Measurements from ENCODE around the gene SYNGR4.

Gene SYNGR4

DNA sequence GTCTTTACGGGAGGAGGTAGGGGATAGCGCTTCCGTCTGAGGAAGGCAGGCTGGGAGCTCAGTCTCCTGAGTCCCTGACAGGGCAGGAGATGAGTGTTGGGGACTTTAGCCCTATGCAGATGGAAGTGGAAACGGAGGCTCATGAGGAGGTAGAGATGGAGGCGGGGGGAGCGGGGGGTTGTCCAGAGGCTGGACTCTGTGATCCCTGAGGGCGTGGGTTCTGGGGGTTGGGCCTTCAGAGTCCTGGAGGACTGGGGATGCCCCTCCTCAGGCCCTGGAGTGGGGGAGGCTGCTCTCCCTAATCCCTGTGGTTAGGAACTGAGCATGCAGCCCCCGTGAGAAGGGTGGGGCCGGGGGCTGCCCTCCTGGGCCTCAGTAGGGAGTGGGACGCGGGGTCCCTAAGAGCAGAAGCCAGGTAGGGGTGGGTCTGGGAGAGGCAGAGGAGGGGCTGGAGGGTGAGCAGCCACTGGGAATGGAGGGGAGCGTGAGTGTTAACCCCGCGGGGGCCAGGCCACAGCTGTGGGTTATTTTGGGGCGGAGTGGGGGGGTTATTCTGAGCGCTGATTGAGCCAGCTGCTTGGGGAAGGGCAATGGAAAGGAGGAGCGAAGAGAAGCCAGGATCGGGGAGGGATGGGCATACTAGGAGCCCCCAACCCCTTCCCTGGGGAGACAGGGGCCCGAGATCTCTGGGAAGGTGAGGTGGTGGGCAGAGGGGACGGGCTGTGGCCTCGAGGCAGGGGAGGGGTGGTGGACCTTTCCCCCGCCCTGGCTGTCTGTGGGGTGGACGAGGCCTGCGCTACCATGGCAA lies 32.1 kb downstream of the SYNGR4 start (continued):
- TF ChIP-seq, protein P1, sequence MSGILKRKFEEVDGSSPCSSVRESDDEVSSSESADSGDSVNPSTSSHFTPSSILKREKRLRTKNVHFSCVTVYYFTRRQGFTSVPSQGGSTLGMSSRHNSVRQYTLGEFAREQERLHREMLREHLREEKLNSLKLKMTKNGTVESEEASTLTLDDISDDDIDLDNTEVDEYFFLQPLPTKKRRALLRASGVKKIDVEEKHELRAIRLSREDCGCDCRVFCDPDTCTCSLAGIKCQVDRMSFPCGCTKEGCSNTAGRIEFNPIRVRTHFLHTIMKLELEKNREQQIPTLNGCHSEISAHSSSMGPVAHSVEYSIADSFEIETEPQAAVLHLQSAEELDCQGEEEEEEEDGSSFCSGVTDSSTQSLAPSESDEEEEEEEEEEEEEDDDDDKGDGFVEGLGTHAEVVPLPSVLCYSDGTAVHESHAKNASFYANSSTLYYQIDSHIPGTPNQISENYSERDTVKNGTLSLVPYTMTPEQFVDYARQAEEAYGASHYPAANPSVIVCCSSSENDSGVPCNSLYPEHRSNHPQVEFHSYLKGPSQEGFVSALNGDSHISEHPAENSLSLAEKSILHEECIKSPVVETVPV (CRISPR knock-in tag; IDR thresholded peaks at IDR 0.05) = no peak

DNA sequence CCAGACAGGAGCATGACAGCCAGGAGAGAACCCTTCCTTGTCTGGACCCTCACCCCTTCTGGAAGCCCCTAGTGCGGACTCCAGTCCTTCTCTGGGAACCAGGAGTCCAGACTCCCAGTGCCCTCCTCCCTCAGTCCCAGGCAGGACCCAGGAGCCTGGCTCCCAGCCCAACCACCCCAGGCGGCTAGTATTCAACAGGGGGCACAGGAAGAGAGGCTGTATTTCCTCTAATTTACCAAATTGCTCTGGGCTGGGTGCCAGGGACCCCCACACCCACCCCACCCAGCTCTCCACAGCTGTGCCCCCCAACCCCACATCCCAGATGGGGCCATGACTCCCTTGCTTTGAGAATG lies 32.6 kb downstream of the SYNGR4 start:
- TF ChIP-seq, protein P2, sequence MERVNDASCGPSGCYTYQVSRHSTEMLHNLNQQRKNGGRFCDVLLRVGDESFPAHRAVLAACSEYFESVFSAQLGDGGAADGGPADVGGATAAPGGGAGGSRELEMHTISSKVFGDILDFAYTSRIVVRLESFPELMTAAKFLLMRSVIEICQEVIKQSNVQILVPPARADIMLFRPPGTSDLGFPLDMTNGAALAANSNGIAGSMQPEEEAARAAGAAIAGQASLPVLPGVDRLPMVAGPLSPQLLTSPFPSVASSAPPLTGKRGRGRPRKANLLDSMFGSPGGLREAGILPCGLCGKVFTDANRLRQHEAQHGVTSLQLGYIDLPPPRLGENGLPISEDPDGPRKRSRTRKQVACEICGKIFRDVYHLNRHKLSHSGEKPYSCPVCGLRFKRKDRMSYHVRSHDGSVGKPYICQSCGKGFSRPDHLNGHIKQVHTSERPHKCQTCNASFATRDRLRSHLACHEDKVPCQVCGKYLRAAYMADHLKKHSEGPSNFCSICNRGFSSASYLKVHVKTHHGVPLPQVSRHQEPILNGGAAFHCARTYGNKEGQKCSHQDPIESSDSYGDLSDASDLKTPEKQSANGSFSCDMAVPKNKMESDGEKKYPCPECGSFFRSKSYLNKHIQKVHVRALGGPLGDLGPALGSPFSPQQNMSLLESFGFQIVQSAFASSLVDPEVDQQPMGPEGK (CRISPR knock-in tag; IDR thresholded peaks at IDR 0.05; ENCODE audit: borderline replicate concordance) = no peak
- TF ChIP-seq, protein P3, sequence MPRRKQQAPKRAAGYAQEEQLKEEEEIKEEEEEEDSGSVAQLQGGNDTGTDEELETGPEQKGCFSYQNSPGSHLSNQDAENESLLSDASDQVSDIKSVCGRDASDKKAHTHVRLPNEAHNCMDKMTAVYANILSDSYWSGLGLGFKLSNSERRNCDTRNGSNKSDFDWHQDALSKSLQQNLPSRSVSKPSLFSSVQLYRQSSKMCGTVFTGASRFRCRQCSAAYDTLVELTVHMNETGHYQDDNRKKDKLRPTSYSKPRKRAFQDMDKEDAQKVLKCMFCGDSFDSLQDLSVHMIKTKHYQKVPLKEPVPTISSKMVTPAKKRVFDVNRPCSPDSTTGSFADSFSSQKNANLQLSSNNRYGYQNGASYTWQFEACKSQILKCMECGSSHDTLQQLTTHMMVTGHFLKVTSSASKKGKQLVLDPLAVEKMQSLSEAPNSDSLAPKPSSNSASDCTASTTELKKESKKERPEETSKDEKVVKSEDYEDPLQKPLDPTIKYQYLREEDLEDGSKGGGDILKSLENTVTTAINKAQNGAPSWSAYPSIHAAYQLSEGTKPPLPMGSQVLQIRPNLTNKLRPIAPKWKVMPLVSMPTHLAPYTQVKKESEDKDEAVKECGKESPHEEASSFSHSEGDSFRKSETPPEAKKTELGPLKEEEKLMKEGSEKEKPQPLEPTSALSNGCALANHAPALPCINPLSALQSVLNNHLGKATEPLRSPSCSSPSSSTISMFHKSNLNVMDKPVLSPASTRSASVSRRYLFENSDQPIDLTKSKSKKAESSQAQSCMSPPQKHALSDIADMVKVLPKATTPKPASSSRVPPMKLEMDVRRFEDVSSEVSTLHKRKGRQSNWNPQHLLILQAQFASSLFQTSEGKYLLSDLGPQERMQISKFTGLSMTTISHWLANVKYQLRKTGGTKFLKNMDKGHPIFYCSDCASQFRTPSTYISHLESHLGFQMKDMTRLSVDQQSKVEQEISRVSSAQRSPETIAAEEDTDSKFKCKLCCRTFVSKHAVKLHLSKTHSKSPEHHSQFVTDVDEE (CRISPR knock-in tag; IDR thresholded peaks at IDR 0.05) = no peak
- TF ChIP-seq PPARA (CRISPR knock-in tag; IDR thresholded peaks at IDR 0.05; ENCODE audit: borderline replicate concordance) = no peak
- no peak for TF ChIP-seq BACH2 (CRISPR knock-in tag; IDR thresholded peaks at IDR 0.05; ENCODE audit: borderline replicate concordance)
- TF ChIP-seq ARNTL (CRISPR knock-in tag; IDR thresholded peaks at IDR 0.05; ENCODE audit: borderline replicate concordance, low read depth) = no peak
- TF ChIP-seq RARB (CRISPR knock-in tag; IDR thresholded peaks at IDR 0.05) = no peak
- no peak for TF ChIP-seq TCF4 (CRISPR knock-in tag; IDR thresholded peaks at IDR 0.05; ENCODE audit: borderline replicate concordance)
- TF ChIP-seq ZNF565 (CRISPR knock-in tag; conservative IDR thresholded peaks at IDR 0.05; ENCODE audit: low read depth) = no peak
- no peak for TF ChIP-seq OSR1 (CRISPR knock-in tag; IDR thresholded peaks at IDR 0.05)
- TF ChIP-seq GLIS3 (CRISPR knock-in tag; IDR thresholded peaks at IDR 0.05) = no peak
- no peak for TF ChIP-seq ISL1 (CRISPR knock-in tag; IDR thresholded peaks at IDR 0.05)
- TF ChIP-seq ZNF70 (CRISPR knock-in tag; IDR thresholded peaks at IDR 0.05) = no peak
- TF ChIP-seq, protein P1 (CRISPR knock-in tag; IDR thresholded peaks at IDR 0.05) = no peak
- TF ChIP-seq TOX (CRISPR knock-in tag; IDR thresholded peaks at IDR 0.05; ENCODE audit: borderline replicate concordance) = no peak
- TF ChIP-seq CSDC2 (CRISPR knock-in tag; IDR thresholded peaks at IDR 0.05) = no peak
- TF ChIP-seq ZC3H10 (CRISPR knock-in tag; IDR thresholded peaks at IDR 0.05) = no peak
- TF ChIP-seq, protein P4, sequence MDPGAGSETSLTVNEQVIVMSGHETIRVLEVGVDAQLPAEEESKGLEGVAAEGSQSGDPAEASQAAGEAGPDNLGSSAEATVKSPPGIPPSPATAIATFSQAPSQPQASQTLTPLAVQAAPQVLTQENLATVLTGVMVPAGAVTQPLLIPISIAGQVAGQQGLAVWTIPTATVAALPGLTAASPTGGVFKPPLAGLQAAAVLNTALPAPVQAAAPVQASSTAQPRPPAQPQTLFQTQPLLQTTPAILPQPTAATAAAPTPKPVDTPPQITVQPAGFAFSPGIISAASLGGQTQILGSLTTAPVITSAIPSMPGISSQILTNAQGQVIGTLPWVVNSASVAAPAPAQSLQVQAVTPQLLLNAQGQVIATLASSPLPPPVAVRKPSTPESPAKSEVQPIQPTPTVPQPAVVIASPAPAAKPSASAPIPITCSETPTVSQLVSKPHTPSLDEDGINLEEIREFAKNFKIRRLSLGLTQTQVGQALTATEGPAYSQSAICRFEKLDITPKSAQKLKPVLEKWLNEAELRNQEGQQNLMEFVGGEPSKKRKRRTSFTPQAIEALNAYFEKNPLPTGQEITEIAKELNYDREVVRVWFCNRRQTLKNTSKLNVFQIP (CRISPR knock-in tag; IDR thresholded peaks at IDR 0.05; ENCODE audit: borderline replicate concordance, low read depth) = no peak
- no peak for ATAC-seq

DNA sequence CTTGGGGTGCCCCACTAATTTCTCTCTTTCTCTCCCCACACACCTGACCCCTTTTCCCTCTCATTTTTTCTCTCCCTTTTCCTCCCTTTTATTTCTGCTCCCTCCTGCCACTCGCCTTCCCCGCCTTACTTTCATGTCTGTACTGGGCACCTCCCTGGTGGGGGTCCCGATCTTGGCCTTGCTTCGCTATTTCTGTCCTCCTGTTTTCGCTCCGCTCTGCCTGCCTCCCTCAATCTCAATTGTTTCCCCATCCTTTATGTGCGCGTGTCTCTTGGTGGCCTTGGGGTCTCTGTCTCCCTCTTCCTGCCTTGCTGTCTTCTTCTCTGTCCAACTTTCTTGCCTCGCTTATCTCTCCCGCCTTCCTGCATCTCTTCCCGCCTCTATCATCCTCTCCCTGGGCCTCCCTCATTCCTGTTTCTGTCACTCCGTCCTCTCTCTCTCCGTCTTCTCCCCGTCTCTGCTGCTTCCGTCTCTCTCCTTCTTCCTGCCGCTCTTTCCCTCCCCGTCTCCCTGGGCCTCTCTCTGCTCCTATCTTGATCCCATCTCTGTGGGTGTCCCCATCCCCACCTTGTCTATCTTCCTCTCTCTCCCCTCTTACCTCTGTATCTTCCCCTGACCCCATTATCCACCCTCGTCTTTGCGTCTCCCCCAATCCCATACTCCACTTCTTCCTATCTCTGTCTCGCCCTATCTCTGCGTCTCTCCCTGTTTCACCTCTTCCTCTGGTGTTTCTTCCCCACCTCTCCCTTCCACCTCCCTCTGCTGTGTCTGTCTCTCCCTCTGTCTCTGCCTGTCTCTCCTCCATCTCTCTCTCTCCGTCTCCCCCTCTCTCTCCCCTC lies 33.3 kb downstream of the SYNGR4 start:
- TF ChIP-seq ZNF70 (CRISPR knock-in tag; IDR thresholded peaks at IDR 0.05) (no peak), PPARA (CRISPR knock-in tag; IDR thresholded peaks at IDR 0.05; ENCODE audit: borderline replicate concordance) (no peak), ESRRG (CRISPR knock-in tag; IDR thresholded peaks at IDR 0.05) (no peak)
- TF ChIP-seq, protein P2 (CRISPR knock-in tag; IDR thresholded peaks at IDR 0.05; ENCODE audit: borderline replicate concordance) = no peak
- TF ChIP-seq, protein P5, sequence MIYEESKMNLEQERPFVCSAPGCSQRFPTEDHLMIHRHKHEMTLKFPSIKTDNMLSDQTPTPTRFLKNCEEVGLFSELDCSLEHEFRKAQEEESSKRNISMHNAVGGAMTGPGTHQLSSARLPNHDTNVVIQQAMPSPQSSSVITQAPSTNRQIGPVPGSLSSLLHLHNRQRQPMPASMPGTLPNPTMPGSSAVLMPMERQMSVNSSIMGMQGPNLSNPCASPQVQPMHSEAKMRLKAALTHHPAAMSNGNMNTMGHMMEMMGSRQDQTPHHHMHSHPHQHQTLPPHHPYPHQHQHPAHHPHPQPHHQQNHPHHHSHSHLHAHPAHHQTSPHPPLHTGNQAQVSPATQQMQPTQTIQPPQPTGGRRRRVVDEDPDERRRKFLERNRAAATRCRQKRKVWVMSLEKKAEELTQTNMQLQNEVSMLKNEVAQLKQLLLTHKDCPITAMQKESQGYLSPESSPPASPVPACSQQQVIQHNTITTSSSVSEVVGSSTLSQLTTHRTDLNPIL (CRISPR knock-in tag; IDR thresholded peaks at IDR 0.05; ENCODE audit: low read depth) = no peak
- TF ChIP-seq, protein P3 (CRISPR knock-in tag; IDR thresholded peaks at IDR 0.05) = no peak
- ATAC-seq = no peak

Data from SK-N-SH treated with all-trans-retinoic acid at 6 μM for 48 hours (cell line).